ENCODE data around the gene PROK1.

The PROK1 gene

GRCh38 chr1:110492573-110492972, 41.6 kb downstream of the PROK1 start:
- H3K27me3 ChIP-seq (replicated peaks; ENCODE audit: control insufficient read depth, insufficient read depth, low read length): no peaks in the 10 kb centered on the region; the same call in 1 of the 2 replicates
- H3K36me3 ChIP-seq (ENCODE audit: control insufficient read depth, insufficient read depth, low read length): no peaks in the 10 kb centered on the region
- DNase-seq (ENCODE audit: extremely low read depth, insufficient read length): no peak
- no peak overlapping the region for H3K4me3 ChIP-seq (replicated peaks; ENCODE audit: low read depth, low read length)
- TF ChIP-seq CTCF (IDR thresholded peaks at IDR 0.05; ENCODE audit: insufficient read depth, low read length, poor library complexity, severe bottlenecking): no peak

- no peak overlapping the region for H3K4me3 ChIP-seq (replicated peaks; ENCODE audit: low read depth, low read length)
- no peak for TF ChIP-seq CTCF (IDR thresholded peaks at IDR 0.05; ENCODE audit: insufficient read depth, low read length, poor library complexity, severe bottlenecking)
- no peaks in the 10 kb centered on the region for H3K36me3 ChIP-seq (ENCODE audit: control insufficient read depth, insufficient read depth, low read length)
- no peak for DNase-seq (ENCODE audit: extremely low read depth, insufficient read length)
- H3K27me3 ChIP-seq (replicated peaks; ENCODE audit: control insufficient read depth, insufficient read depth, low read length): no peaks in the 10 kb centered on the region; the same call in 1 of the 2 replicates
Measured at GRCh38 chr1:110493059-110493699, 42.2 kb downstream of the PROK1 start.

- DNase-seq (ENCODE audit: extremely low read depth, insufficient read length): no peak
- no peak overlapping the region for H3K4me3 ChIP-seq (replicated peaks; ENCODE audit: low read depth, low read length)
- H3K36me3 ChIP-seq (ENCODE audit: control insufficient read depth, insufficient read depth, low read length): no peaks in the 10 kb centered on the region
- no peak for TF ChIP-seq CTCF (IDR thresholded peaks at IDR 0.05; ENCODE audit: insufficient read depth, low read length, poor library complexity, severe bottlenecking)
- H3K27me3 ChIP-seq (replicated peaks; ENCODE audit: control insufficient read depth, insufficient read depth, low read length): no peaks in the 10 kb centered on the region; the same call in 1 of the 2 replicates
Measured at GRCh38 chr1:110494036-110494435, 43.1 kb downstream of the PROK1 start.

- Histone ChIP-seq H3K36me3 (ENCODE audit: control insufficient read depth, insufficient read depth, low read length) (no peaks in the 10 kb centered on the region), H3K27me3 (replicated peaks; ENCODE audit: control insufficient read depth, insufficient read depth, low read length) (no peaks in the 10 kb centered on the region; the same call in 1 of the 2 replicates), H3K4me3 (replicated peaks; ENCODE audit: low read depth, low read length) (no peak overlapping the region)
- no peak for DNase-seq (ENCODE audit: extremely low read depth, insufficient read length)
- TF ChIP-seq CTCF (IDR thresholded peaks at IDR 0.05; ENCODE audit: insufficient read depth, low read length, poor library complexity, severe bottlenecking): no peak
Measured at GRCh38 chr1:110494522-110495406, 43.8 kb downstream of the PROK1 start.

GRCh38 chr1:110495926-110496600, 45.1 kb downstream of the PROK1 start:
- TF ChIP-seq CTCF (IDR thresholded peaks at IDR 0.05; ENCODE audit: insufficient read depth, low read length, poor library complexity, severe bottlenecking): peak; percentile 86
- DNase-seq (ENCODE audit: extremely low read depth, insufficient read length): no peak
- Histone ChIP-seq H3K4me3 (replicated peaks; ENCODE audit: low read depth, low read length) (no peak overlapping the region), H3K36me3 (ENCODE audit: control insufficient read depth, insufficient read depth, low read length) (no peaks in the 10 kb centered on the region), H3K27me3 (replicated peaks; ENCODE audit: control insufficient read depth, insufficient read depth, low read length) (no peaks in the 10 kb centered on the region; the same call in 1 of the 2 replicates)
